WTC11 (cell line): ENCODE data around the gene ZBTB7B.

Experiments
- CTCF ChIP-seq: fragments of 200-600 bp; IDR thresholded peaks from 2 replicates; pipeline ENCODE4 v1.8.0; 2022; ENCODE audit warnings: antibody characterized with exemption
- JUN ChIP-seq: sonication (generic); formaldehyde crosslinking; IDR thresholded peaks from 2 replicates; pipeline ENCODE4 v1.8.0; 2023; ENCODE audit warnings: mild to moderate bottlenecking, missing genetic modification reagents
- NFE2L1 ChIP-seq: sonication (generic); formaldehyde crosslinking; IDR thresholded peaks from 2 replicates; pipeline ENCODE4 v1.8.1; 2023; ENCODE audit warnings: missing genetic modification reagents
- NR3C1 ChIP-seq: sonication (generic); formaldehyde crosslinking; conservative IDR thresholded peaks from 2 replicates; pipeline ENCODE4 v1.8.1; 2023; ENCODE audit warnings: low read depth, mild to moderate bottlenecking, missing genetic modification reagents
- SMAD3 ChIP-seq: sonication (generic); formaldehyde crosslinking; IDR thresholded peaks from 2 replicates; pipeline ENCODE4 v1.8.0; 2022; ENCODE audit warnings: missing genetic modification reagents, mild to moderate bottlenecking, borderline replicate concordance
- TEAD4 ChIP-seq: sonication (generic); formaldehyde crosslinking; IDR thresholded peaks from 2 replicates; pipeline ENCODE4 v1.8.0; 2022; ENCODE audit warnings: mild to moderate bottlenecking, missing genetic modification reagents
- TP53 ChIP-seq: sonication (generic); formaldehyde crosslinking; IDR thresholded peaks from 2 replicates; pipeline ENCODE4 v1.8.1; 2023; ENCODE audit warnings: mild to moderate bottlenecking, missing genetic modification reagents
- ZNF281 ChIP-seq: sonication (generic); formaldehyde crosslinking; IDR thresholded peaks from 2 replicates; pipeline ENCODE4 v1.8.0; 2023; ENCODE audit warnings: mild to moderate bottlenecking, missing genetic modification reagents
- ZNF423 ChIP-seq: fragments of 250-450 bp; sonication (Bioruptor Pico); IDR thresholded peaks from 2 replicates; pipeline ENCODE4 v2.1.2; 2022; ENCODE audit warnings: mild to moderate bottlenecking, moderate library complexity
- TF ChIP-seq, protein P1 (sequence below): sonication (generic); formaldehyde crosslinking; IDR thresholded peaks from 2 replicates; pipeline ENCODE4 v1.8.1; 2023; ENCODE audit warnings: mild to moderate bottlenecking, moderate library complexity, missing genetic modification reagents

DNA sequence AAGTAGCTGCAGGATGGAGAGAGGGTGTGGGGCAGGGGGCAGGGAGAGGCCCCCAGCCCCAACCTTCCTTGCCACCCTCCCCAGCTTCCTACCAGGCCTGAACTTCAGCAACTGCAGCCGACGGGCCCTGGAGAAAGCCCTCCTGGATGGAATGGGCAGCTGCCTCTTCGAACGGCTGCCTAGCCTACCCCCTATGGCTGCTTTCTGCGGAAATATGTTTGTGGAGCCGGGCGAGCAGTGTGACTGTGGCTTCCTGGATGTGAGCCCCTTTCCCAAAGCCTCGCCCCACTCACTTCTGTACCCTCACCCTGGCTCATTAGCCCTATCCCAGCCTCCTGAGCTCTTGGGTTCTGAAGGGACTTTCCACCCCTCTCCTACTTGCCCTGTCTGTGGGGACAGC, 54.5 kb downstream of the ZBTB7B start:
- TF ChIP-seq CTCF (no peak), TP53 (no peak), ZNF423 (no peak), SMAD3 (no peak), ZNF281 (CRISPR knock-in tag) (no peak), JUN (no peak), TEAD4 (CRISPR knock-in tag) (no peak), NFE2L1 (CRISPR knock-in tag) (no peak), NR3C1 (no peak)
- TF ChIP-seq, protein P1, sequence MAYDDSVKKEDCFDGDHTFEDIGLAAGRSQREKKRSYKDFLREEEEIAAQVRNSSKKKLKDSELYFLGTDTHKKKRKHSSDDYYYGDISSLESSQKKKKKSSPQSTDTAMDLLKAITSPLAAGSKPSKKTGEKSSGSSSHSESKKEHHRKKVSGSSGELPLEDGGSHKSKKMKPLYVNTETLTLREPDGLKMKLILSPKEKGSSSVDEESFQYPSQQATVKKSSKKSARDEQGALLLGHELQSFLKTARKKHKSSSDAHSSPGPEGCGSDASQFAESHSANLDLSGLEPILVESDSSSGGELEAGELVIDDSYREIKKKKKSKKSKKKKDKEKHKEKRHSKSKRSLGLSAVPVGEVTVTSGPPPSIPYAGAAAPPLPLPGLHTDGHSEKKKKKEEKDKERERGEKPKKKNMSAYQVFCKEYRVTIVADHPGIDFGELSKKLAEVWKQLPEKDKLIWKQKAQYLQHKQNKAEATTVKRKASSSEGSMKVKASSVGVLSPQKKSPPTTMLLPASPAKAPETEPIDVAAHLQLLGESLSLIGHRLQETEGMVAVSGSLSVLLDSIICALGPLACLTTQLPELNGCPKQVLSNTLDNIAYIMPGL, result no peak
